C1 segment of cervical spinal cord (tissue), 14 donors: ENCODE data around the gene C14orf119.
"Not testable (repeated sequence)": the region's sequence is repeated elsewhere in the genome, so short reads cannot be mapped to it uniquely, and the experiment has no call there.

Experiments used
- DNase-seq, 14 donors: peaks; one replicate each; lab custom pipeline; 2025; lab: John Stamatoyannopoulos, UW

The C14orf119 gene

DNA sequence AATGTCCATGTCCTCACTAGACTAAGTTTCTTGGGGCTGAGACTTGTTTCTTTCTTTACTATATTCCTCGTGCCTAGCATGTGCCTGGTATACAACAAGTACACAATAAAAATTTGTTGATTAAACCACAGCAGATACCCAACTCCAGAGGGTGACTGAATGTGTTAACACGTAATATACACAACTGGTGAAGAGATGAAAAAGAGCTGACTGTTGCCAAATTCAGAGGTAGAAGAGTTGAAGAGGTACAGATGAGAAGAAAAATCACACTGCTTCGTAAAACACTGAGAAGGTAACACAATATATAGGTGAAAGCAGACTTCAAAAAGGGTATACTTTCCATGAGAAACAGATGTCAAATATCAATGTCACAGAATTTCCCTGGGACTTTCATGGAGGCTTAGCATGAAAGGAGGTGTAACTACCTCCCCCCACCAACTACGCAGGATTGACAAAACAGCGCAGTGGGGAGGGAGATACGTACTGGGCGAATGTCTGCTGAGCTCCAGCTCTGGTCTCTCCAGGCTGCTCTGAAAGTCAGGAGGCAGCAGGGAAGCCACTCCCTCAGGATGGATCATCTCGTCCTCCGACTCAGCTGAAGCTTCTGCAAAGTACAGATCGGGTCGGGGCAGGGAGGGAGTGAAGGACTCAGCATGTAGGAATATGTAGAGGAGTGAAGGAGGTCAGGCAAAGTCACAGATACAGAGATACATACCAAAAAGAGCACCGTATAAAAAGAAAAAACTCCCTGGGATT lies 5.6 kb upstream of the C14orf119 start:
- no peak for DNase-seq

DNA sequence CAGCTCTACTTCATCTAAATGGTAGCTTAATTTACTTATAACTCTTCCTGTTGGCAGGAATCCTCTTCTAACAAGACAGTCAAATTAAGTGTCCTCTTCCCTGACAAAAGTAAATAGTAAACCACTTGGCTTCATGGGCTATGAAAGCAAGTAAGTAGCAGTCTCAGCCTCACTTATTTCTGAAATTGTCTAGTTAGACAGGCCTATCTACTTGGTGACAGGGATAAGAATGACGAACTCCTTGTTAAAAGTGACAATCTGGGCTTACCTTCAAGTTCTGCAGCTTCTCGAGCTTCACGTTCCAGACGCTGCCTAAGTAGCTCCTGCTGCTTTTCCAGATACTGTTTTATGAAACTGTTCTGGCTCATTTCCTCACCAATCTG lies 5.1 kb upstream of the C14orf119 start:
- DNase-seq: no peak

DNA sequence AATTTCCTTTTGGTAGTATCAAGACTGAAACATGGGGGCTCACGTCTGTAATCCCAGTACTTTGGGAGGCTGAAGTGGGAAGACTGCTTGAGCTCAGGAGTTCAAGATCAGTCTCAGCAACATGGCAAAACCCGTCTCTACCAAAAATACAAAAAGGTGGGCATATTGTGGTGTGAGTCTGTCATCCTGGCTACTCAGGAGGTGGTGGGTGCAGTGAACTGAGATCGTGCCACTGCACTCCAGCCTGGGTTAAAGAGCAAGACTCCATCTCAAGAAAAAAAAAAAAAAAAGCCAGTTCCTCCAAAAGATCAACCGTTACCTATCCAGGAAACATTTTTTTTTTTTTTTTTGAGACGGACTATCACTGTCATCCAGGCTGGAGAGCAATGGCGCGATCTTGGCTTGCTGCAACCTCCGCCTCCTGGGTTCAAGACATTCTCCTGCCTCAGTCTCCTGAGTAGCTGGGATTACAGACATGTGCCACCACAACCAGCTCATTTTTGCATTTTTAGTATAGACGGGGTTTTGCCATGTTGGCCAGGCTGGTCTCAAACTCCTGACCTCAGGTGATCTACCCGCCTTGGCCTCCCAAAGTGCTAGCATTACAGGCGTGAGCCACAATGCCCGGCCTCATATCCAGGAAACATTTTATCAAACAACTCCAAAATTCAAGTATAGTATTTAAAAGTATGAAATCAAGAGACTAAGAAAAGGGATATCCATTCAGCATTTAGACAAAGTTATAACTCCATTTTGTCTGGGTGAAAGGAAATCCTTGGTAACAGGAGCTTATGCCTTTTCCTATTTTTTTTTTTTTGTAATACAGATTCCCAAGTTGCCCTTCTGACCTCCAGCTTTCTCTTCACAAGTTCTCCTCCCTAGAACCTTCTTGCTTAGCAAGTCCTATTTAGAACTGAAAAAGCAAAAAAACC lies 3.7 kb upstream of the C14orf119 start:
- DNase-seq: no peak

DNA sequence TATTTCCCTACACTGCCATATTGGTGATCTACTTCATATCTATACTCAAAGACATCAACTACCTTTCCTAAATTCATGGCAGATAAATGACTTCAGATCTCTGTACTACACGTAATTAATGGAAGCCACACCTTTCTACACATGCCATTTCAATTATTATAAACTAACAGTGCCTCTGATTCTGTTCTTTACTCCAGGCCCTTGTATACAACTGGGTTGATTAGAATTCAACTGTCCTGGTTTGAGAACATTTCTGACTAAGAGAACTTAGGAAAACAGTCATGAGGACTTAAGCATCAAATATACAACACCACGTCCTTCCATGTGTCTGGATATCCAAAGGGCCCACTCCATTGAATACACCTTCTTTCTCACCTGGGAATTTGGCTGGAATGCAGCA lies 2.2 kb upstream of the C14orf119 start:
- no peak for DNase-seq

DNA sequence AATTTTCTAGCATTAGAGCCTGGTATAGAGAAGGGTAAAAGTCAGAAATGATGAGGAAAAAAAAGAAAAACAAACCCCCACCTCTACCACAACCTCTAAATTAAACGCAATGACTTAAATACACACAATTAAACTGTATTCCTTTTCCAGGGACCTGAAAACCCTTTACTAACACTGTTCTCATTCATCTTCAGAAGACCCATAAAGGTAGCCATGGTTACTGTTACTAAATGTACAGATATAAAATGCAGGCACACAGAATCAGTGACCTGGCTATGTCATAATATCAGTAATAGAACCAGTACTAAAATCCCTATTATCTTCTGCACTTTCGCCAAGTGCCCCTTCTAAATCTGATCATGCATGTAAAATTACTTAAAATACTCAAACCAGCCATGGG lies 1.8 kb upstream of the C14orf119 start:
- no peak for DNase-seq

DNA sequence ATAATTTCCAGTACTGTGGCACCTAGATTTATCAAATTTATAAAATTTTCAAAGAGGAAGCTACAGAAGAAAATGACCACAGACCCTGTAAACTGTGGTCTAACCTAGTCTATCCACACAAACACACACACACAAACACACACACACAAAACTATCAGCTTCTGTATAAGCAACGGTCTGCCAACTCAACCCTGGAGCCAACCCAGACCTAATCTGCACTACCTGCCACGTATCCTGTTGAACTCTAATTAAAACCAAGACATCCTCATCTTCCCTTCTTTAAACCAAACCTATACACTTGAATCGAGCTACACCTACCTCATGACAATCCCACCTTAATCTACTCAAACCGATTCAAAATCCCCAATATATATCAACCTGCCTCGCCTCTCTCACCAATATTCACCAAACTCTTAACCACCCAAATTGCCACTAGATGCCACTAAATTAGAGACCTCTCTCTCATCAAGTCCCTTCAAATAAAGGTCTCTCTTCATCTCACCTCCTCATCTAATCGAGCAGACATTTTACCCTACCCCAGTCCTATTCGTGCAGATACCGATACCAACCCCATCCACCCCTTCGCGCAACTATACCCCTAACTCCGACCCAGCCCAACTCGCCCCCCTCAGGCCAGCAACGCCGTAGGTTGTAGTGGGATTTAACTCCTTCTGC lies 1.2 kb upstream of the C14orf119 start:
- DNase-seq: no peak

DNA sequence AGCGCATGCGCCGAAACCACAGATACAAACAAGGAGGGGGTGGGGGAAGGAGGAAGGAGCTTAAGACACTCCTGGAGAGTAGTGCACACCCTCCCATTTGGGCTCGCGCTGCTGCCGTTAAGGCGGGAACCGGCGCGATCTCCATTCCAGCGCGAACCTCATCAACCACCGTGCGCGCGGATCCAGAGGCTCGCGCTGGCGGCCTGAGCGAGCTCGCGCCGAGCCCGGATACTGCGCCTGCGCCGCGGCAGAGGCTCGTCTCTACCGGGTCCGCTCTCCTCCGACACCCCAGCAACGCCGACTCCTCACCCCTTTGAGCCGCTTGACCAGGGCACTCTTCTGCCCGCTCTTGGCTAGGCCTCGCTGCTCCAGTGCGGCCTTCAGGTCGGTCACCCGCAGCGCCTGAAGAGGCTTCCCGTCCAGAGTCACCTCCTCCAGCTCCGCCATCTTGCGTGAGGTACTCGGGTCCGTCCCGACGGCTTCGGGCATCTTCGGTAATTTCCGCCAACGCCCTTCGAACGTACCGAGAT lies 574 bp upstream of the C14orf119 start, which contains the start of gene ACIN1:
ACIN1 (minus strand) TSS at position 471 of the 530 bp plus-strand sequence; CDS start at position 447, 24 bp downstream.
- DNase-seq: no peak

DNA sequence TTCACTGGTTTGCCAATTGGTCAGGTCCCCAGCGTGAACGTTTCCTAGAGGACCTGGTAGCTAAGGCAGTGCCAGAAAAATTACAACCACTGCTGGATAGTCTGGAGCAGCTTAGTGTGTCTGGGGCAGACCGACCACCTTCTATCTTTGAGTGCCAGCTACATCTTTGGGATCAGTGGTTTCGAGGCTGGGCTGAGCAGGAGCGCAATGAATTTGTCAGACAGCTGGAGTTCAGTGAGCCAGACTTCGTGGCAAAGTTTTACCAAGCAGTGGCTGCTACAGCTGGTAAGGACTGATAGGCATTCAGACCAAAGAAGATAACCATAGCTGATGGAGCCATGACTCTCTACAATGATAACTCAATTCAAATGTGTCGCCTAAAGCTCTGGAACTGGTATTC lies 2.5 kb downstream of the C14orf119 start:
- DNase-seq: no peak

DNA sequence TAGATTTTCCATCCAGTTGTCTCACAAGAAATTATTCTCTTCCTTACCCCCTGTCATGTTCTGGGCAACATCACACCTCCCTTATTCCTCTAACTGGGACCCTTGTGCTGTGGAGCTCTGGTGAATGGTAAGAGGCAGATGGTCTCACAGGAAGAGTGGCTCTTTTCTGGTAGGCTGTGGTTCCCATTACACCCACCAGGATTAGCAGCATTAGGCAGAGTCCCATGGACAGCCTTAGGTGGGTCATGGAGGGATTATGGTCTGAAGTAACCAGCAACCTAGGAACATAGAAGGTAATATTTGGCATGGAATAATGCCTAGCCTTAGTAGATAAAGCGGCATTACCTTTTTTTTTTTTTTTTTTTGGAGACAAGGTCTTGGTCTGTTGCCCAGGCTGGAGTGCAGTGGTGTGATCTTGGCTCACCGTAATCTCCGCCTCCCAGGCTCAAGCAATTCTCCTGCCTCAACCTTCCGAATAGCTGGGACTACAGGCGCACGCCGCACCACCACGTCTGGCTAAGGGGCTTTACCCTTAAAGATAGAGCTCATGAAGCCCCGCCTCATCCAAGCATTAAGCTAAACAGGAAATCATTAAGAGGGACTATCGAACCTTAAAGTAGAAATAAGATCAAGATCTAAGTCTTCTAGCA lies 4.0 kb downstream of the C14orf119 start:
- no peak for DNase-seq

DNA sequence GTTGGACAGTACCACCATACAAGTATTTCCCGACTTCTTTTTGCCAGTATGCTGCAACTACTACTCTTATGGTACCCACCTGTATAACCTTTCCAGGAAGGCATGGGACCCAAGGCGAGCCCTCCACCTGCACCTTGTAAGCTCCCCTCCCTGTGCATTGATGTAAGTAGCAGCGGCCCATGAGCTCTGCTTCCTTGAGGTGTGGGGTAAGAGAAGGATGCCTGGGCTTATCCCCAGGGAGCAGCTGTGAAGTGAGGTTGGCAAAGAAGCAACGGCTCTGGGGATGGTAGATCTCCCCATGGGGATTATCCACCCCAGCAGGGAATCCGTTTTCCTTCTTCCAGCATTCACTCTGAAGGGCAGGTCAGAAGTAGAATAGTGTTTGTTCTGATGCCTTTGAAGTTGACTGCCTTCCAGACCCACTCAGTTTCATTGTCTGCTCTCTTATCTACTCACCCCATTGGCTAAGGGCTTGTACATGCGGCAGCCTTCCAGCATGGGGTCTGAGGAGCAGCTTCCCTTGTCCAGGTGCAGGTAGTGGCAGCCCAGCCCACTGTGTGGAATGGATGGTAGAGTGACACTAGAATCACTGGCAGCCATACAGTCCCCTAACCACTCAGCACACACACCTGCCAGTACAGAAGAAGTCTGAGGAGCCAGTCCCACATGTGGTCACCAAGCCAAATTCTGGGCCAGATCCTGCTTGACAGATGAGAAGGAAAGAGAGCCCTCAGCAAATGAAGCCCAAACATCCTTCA lies 6.1 kb downstream of the C14orf119 start:
- DNase-seq: no peak

DNA sequence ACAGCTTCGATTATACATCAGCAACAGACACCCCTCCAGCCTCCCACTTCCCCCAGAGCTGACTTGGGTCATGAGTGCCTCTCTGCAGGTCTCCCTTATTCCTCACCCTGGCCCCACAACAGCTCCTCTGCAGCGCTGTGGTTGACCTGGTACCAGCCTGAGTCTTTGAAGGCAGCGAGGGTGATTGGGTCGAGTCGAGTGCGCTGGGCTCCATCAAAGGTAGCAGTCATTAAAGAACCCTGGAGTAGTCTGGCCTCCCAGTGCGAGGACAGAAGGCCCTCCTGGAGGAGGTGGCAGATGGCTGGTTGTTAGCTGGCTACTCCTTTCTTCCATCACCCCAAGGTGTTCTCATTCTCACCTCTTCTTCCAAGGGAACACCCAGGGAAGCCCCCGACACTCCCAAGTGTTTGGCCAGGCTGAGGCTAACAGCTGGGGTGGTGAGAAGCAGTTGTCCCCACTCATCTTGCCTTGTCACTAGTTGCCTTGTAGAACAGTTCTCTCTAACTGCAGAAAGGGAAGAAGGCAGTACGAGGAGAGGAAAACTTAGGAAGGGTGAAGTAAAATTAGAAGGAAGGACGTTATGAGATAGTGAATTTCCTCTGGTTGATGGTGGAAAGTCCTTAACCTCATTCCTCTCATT lies 6.8 kb downstream of the C14orf119 start:
- DNase-seq: no peak

DNA sequence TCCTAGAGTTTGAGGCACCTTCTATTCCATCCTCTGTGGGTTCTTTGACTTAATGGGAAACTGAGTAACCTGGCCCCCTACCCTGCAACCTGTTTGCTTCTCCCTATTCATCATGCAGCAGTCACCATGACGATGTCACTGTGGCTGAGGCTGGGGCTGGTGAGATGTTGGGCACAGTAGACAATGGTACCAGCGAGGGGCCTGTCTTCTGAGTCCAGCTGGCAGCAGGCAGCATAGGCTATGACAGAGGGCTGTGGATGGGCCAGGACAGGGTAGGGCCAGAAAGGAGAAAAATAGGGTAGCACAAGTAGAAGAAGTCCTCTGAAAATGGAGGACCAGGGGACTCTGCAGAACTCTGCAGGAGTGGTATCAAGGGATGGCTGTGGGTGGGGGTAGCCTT lies 7.5 kb downstream of the C14orf119 start:
- peak in 2 of 14 donors; percentile 10 to 13 for DNase-seq

DNA sequence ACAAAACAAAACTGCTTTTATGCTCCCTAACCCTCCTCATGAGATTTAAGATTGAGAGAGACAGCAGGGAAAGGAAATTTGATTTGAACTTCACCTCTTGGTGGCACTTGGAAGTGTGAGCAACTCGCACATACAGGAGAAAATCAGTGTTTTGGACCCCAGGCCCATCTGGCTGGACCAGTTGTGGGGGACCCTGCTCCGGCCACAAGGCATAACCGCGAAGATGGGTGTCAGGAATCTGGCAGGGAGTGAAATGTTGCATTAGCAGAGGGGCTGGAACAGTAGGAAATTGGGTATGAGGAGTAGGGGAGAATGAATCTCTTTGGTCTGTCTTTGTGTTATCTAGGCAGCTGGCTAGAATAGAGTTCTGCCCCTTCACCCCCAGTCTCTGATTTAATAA lies 8.3 kb downstream of the C14orf119 start:
- DNase-seq: no peak

DNA sequence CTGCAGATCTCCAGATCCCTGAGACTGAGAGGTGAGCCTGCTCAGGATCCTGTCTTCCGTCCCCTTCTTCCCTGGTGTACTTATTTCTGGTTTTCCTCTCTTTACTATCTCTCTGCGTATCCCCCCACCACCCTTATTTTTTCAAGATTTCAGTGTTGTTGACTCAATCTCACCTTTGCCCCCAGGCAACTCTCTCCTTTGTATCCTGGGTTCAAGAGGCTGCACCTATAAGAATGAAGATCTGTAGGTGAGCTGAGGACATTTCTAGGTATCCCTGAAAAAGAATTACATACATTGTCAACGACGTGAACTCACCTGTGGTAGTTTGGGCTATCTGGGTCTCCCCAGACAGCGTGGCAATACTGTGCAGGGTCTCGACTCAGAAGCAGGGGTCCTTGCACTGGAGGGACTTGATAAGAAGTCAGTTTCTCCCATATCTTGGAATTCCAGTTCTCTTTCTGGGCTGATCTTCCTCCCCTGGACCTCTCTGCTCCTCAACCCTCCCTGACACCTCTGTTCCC lies 8.8 kb downstream of the C14orf119 start:
- no peak for DNase-seq

DNA sequence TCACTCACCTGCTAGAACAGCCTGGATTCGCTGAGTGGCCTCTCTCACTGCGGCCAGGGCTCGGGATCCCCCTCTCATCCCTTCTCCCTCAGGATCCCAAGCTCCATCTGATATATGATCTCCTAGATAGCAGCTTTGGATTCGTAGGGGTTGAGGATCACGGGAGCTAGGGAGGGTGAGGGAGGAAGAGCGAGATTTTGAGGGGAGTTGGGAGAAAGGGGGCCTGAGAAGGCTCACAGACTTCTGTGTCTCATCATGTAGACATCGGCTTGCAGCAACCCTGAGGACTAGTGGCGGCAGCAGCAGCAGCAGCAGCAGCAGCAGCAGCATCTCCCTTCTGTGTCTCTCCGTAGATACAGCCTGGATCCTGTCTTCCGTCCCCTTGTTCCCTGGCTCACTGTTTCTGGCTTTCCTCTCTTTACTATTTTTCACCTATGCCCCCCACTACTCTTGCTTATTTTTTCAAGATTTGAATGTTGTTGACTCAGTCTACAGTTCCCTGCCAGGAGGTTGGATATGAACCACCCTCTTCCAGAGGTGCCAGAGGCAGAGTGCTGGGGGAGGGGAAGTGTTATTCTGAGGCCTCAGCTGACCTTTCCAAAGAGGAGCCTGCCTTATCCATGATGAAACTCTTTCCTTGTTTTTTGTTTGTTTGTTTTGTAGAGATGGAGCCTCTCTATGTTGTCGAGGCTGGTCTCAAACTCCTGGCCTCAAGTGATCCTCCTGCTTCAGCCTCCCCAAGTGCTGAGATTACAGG lies 9.5 kb downstream of the C14orf119 start, which contains the start of gene CIROP:
CIROP (minus strand) TSS at position 399 of the 757 bp plus-strand sequence; CDS start at position 330, 69 bp downstream.
- peak in 1 of 14 donors; percentile 12 for DNase-seq

DNA sequence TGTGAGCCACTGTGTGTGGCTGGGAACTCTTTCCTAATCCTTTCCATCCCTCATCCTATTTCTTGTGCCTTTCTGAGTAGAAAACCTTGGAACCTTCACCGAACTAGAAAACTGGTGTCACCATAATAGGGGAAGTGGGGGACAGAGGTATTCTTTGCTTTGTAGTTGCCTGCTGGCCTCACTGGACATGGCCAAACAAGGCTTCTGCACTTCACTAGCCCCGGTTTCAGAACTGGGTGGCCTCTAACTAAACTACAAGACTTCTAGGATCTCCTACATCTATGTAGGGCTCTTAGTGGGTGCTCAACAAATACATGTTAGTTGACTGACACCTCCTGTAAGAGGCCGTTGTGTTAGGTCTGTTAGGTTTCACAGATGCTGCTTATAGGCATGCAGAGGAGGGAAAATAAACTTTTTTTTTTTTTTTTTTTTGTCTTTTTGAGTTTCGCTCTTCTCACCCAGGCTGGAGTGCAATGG lies 10.1 kb downstream of the C14orf119 start:
- DNase-seq: no peak

DNA sequence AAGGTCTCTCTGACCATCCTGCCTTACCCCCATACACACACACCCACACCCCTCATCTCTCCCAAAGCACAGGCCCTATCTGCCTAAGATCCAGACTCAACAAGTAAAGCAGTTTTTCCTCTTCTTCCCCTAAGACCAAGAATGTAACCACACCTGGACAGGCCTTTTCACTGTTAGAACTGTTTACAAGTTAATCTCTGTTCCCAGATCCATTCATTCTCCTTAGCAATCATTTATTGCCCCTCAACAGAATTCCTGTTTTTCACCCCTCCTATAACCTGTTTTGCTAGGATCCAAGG lies 11.4 kb downstream of the C14orf119 start:
- DNase-seq: no peak

DNA sequence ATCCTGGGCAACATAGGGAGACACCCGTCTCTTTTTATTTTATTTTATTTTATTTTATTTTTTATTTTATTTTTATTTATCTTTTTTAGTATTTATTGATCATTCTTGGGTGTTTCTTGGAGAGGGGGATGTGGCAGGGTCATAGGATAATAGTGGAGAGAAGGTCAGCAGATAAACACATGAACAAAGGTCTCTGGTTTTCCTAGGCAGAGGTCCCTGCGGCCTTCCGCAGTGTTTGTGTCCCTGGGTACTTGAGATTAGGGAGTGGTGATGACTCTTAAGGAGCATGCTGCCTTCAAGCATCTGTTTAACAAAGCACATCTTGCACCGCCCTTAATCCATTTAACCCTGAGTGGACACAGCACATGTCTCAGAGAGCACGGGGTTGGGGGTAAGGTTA lies 12.3 kb downstream of the C14orf119 start:
- not testable (repeated sequence) for DNase-seq

DNA sequence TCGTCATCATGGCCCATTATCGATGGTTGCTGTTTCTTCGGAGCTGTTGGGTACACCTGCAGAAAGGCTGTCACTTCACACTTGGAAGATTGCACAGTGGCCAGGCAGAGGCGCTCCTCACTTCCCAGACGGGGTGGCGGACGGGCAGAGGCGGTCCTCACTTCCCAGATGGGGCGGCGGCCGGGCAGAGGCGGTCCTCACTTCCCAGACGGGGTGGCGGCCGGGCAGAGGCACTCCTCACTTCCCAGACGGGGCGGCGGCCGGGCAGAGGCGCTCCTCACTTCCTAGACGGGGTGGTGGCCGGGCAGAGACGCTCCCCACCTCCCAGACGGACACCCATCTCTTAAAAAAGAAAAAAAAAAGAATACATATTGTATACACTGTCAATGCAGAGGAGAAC lies 12.9 kb downstream of the C14orf119 start:
- not testable (repeated sequence) for DNase-seq
